Stimulated activated CD4-positive, alpha-beta T cell treated with anti-CD3 and anti-CD28 coated beads, Interleukin-12 subunit alpha, Interleukin-12 subunit beta, amount 100 ng/mL, for 4 hours (primary cell): ENCODE data around the gene NTSR1.

Experiments
- DNase-seq: peaks from one replicate; pipeline ENCODE4 v3.0.0-alpha.2; 2020

The NTSR1 gene

GRCh38 chr20:62741191-62741691 lies 32.6 kb downstream of the NTSR1 start:
- DNase-seq, result no peak

DNA sequence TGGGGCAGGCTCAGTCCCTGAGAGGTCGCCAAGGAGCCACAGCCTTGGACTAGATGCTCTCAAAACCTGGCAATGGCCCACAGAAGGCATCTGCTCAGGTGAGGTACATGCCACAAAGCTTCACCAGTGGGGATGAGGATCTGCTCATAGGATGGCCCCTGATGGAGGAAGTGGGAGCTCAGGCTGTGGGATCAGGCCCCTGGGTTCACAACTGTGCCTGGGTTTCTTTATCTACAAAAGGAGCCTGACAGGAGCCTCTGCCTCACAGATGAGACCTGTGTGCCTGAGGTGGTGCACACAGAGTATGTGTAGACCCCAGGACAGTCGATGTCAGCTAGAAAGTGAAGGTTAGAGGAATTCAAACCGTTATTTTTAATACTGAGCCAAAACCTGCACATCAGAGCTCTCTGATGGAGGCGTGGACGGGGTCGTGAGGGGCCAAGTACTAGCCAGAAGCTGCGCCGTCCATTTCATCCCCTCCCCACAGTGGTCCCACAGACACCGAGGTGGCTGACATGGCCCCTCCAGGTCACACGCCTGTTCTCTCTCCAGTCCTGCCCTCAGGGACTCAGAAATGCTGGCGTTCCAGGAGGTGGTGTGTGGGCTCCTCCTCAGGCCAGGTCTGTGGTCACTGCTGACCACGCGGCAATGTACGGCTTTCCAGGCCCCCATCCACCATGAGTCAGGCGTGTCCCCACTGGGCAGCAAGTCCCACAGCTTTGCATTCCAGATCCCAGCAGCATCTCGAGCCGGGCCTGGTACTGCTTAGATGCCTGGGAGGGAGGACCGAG lies 33.3 kb downstream of the NTSR1 start:
- DNase-seq, result no peak

DNA sequence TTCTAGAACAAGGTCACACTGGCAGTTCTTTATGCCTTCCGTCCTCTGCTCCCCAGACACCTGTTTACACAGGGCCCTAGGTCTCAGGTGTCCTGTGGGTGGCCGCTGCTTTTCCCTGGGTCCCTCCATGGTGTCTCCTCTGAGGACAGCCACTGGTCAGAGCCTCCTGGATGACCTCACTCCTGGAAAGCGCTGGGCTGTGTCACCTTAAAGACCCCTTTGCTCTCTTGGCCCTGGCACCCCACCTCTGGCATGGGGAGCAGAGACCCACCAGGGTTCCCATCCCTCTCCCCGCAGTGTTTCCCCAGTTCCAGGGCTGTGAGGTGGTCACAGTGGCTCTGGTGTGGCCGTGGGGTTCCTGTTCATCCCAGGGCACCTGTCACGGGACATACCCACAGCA lies 33.9 kb downstream of the NTSR1 start:
- no peak for DNase-seq

DNA sequence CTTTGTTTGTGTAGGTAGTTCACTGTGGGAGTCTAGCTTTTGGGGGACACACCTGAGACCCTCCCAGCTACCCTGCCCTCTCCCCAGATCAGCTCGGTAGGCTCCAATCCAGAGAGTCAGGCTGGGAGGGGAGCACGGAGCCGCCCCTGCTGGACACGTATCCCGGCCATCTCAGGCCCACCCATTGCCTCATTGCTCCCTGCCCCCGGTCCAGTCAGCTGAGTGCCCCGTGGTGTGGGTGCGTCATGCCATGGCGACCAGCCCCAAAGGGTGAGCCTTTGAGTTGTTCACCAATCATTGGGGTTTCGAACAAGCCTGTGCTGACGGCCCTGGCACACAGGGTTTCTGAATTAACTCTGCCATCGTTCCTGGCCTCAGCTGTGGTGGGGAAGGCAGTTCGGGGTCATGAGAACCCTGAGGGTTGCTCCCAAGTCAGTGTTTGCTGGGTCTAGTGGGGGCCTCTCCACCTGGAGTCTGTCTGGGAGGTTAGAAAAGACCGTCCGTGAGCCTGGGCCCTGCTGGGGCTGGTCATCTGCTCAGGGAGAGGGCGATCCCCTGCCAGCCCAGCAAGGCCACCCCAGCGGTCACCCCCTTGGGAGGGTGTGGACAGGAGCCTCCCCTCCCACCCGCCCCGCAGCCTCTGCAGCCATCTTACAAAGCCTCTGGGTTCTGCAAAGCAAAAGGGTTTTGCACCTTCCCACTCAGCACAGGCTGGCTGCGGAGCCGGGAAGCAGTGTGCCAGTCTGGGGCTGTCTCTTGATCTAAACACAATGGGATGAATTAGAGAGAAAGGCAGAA lies 34.5 kb downstream of the NTSR1 start:
- no peak for DNase-seq

- no peak for DNase-seq
These were observed 35.2 kb downstream of the NTSR1 start for GRCh38 chr20:62743777-62744317.

DNA sequence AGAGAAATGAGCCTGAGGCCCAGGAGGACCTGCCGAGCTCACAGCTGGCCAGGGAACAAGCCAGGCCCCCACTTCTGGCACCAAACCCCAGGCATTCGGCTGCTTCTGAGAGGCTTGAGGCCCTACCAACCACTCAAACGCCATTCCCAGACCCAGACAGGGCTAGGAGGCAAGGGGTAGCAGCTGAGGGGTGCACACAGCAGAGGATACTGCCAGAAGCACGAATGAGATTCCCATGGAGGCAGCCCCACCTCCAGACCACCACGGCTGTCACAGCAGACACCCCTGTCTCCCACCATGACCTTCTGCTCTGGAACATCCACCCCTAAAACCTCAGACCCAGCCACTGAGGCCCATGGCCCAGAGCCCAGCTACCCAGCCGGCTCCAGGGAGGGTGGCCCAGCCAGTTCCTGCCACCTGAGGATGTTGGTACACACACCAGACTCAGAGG lies 36.1 kb downstream of the NTSR1 start:
- DNase-seq, result no peak

- no peak for DNase-seq
These were observed 36.8 kb downstream of the NTSR1 start for GRCh38 chr20:62745279-62745951.

DNA sequence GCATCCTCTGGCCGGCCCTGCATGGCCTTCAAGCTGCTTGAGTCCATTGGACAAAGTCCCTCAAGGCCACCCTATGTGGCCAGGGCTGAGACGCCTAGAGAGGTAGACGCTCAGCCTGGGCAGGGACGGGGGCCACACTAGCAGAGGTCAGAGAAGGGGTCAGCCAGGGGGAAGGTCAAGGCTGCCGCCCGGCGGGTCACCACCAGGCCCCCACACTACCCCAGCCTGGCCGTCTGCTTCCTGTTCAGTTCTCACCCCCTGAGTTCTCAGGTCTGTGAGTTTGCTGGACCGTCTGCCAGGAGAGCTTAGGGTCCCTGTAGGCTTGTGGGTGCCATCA lies 37.3 kb downstream of the NTSR1 start:
- no peak for DNase-seq

DNA sequence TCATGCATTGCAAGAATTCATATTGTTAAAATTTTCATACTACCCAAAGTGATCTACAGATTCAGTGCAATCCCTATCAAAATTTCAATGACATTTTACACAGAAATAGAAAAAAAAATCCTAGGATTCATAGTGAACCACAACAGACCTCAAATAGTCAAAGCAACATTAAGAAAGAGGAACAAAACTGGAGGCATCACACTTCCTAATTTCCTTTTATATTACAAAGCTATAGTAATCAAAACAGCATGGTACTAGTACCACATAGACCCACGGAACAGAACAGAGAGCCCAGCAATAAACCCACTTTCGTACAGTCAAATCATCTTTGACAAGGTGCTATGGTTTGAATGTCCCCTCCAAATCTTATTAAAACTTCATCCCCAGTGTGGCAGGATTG lies 39.7 kb downstream of the NTSR1 start:
- DNase-seq, result no peak

DNA sequence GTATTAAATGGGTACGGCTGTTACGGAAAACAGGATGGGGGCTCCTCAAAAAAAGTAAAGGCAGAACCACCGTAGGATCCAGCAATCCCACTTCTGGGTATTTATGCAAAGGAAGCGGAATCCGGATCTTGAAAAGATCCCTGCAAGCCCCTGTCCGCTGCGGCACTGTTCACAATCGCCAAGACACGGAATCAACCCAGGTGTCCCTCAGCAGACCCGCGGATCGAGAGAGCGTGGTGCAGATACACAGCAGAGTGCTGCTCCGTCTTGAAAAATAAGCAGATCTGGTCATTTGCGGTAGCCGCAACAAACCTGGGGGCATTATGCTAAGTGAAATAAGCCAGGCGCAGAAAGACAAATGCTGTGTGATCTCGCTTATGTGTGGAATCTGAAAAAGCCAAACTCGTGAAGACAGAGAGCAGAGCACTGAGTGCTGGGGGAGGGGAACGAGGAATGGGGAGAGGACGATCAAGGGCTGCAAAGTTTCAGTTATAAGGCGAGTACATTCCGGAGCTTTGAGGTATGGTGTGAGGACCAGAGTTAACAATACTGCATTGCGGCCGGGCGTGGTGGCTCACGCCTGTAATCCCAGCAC lies 41.3 kb downstream of the NTSR1 start:
- no peak for DNase-seq

GRCh38 chr20:62751551-62752150 lies 43.0 kb downstream of the NTSR1 start:
- DNase-seq, result no peak

DNA sequence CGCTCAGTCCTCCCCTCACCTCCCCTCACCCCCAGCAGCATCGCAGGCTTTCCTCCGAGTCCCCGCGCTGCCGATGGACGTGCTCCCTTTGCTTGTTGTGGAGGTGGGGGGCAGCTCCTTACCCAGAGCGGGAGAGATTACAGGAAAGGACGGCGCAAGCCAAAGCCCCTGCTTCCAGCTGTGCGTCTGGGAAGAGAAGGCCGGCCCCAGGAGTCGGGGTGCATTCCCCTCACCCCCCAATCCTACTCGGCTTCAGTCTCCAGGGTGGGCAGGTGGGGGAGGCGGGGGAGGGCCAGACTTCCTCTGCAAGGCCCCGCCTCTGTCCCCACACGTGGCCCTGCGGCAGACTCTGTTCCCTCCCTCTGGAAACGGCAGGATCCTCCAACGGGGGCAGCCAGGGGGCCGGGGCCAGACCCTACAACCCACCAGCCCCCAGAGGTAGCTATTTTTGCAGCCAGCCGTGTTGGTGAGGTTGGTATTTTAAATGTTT lies 43.6 kb downstream of the NTSR1 start:
- DNase-seq, result no peak

- no peak for DNase-seq
These were observed 44.2 kb downstream of the NTSR1 start for GRCh38 chr20:62752671-62753501.

DNA sequence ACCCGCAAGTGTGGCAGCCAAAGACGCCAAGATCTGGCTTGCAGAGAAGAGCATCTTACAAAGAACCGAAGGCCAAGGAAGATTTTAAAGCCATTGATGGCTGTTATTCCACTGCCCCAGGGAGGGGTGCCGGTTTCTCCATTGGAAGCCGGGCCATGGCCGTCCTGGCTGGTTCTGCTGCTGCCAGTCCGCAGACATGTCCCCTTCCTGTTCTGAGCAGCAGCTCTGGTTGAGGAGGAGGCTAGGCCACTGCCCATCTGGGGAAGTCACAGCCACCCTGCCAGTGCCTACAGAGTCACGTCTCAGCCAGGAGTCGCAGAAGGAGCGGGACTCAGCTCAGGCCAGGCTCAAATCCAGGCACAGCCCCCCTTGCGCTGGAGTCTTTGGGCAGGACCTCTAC lies 45.0 kb downstream of the NTSR1 start:
- DNase-seq, result no peak

DNA sequence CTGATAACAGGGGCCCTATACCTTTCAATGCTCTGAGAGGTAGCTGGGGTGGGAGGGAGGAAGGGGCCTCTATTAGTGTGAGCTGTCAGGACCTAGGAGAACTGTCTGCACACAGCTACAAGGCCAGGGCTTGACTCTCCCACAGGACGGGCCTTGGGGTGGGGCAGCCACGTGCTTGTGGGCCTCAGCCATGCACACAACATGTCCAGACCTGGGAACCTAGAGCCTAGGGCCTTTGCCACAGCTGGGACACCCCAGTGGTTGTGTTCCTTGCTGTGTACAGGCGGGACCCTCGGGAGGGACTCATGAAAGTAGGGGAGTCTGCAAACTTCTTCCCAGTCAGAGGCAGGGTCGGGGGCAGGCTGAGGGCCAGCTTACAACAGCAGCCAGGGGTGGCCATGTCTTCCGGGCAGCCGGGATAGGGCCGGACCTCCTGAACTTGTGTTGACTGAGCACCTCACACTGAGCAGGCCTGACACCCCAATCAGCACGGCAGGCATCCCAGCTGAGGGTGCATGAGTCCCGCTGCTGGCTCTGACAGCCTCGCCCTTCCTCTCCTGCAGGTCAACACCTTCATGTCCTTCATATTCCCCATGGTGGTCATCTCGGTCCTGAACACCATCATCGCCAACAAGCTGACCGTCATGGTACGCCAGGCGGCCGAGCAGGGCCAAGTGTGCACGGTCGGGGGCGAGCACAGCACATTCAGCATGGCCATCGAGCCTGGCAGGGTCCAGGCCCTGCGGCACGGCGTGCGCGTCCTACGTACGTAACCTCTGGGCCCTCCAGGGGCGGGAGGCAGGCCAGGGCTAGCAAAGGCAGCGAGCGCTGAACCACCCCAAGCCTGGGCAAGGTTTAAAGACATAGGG lies 45.7 kb downstream of the NTSR1 start:
- DNase-seq, result no peak

DNA sequence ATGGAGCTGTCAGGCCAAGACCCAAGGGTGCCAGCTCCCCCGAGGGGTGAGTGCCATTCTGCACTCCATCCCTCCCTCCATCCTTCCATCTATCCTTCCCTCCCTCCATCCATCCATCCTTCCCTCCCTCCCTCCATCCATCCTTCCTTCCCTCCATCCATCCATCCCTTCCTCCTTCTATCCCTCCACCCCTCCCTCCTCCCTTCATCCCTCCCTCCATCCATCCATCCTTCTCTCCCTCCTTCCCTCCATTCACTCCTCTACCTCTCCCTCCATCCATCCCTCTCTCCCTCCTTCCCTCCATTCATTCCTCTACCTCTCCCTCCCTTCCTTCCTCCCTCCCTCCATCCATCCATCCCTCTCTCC lies 46.3 kb downstream of the NTSR1 start:
- DNase-seq, result no peak

DNA sequence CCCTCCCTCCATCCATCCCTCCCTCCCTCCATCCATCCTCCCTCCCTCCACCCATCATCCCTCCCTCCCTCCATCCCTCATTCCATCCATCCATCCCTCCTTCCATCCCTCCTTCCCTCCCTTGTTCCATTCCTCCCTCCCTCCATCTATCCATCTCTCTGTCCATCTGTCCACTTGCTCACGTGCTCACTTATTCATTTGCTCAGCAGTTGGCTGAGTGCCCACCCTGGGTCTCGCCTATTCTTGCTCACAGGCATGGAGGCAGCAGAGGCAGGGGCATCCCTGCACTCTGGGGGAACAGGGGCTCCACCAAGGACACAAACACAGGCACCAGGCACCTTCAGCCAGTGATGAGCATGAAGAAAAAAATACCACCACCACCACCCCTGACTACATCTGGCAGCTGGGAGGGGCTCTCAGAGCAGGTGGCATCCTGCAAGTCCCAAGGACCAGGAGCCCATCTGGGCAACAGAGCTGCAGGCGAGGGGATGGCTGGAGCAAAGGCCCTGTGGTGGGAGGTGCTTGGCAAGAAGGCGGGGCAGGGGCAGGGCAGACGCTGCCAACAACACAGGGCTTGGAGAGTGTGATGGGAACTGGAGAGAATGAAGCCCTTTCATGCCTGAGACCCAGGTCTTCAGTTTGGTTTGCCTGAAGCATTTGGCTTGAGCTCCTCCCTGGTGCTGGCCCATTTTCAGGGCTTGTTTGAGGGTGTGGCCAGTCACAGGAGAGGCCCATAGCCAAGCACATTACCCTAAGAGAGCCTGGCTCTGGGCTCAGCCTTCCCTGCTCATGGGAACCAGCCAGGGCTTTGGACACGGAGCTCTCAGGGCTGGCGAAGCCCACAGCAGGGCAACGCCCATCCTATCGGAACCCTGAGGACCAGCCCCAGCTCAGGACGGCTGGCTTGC lies 47.4 kb downstream of the NTSR1 start:
- DNase-seq, result no peak

GRCh38 chr20:62758226-62758912 lies 49.7 kb downstream of the NTSR1 start:
- no peak for DNase-seq

DNA sequence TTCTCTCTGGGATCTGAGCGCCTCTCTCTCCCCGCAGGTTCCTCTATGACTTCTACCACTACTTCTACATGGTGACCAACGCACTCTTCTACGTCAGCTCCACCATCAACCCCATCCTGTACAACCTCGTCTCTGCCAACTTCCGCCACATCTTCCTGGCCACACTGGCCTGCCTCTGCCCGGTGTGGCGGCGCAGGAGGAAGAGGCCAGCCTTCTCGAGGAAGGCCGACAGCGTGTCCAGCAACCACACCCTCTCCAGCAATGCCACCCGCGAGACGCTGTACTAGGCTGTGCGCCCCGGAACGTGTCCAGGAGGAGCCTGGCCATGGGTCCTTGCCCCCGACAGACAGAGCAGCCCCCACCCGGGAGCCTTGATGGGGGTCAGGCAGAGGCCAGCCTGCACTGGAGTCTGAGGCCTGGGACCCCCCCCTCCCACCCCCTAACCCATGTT lies 51.4 kb downstream of the NTSR1 start:
- no peak for DNase-seq
